Neural progenitor cell (in vitro differentiated cells): Measurements from ENCODE around the gene SPOCK1. TPM values are rescaled to one million over a fixed set of nuclear protein-coding genes. Genes with fewer than 3 reads are reported as not detected.

Source experiments
- DNase-seq: peaks from one replicate; pipeline ENCODE4 v3.0.0-alpha.2; 2016; ENCODE audit warnings: low spot score
- H2AFZ ChIP-seq: fragments of 200-600 bp; sonication (generic); replicated peaks from 2 replicates; pipeline ENCODE4 v1.6.1; 2016; ENCODE audit warnings: antibody characterized with exemption
- H3F3A ChIP-seq: fragments of 200-600 bp; sonication (generic); 2 replicates; pipeline ENCODE4 v1.6.1; 2016; ENCODE audit warnings: antibody characterized with exemption, low read depth
- H3K27ac ChIP-seq: fragments of 200-600 bp; sonication (generic); 2 replicates; pipeline ENCODE4 v1.5.1; 2016; ENCODE audit warnings: mild to moderate bottlenecking
- H3K27me3 ChIP-seq: fragments of 200-600 bp; sonication (generic); 2 replicates; pipeline ENCODE4 v1.6.1; 2016; ENCODE audit warnings: mild to moderate bottlenecking, moderate library complexity
- H3K36me3 ChIP-seq: fragments of 200-600 bp; sonication (generic); 2 replicates; pipeline ENCODE4 v1.5.1; 2016
- H3K4me1 ChIP-seq: fragments of 200-600 bp; sonication (generic); 2 replicates; pipeline ENCODE4 v1.6.1; 2016; ENCODE audit warnings: mixed run types
- H3K4me2 ChIP-seq: fragments of 200-600 bp; sonication (generic); 2 replicates; pipeline ENCODE4 v1.6.1; 2016
- H3K4me3 ChIP-seq: fragments of 200-600 bp; sonication (generic); 2 replicates; pipeline ENCODE4 v1.5.1; 2016
- H3K79me2 ChIP-seq: fragments of 200-600 bp; sonication (generic); 2 replicates; pipeline ENCODE4 v1.6.1; 2016; ENCODE audit warnings: low read depth
- H3K9ac ChIP-seq: fragments of 200-600 bp; sonication (generic); 2 replicates; pipeline ENCODE4 v1.6.1; 2016
- H3K9me3 ChIP-seq: fragments of 200-600 bp; sonication (generic); 2 replicates; pipeline ENCODE4 v1.5.1; 2016; ENCODE audit warnings: low read depth
- H4K20me1 ChIP-seq: fragments of 200-600 bp; sonication (generic); 2 replicates; pipeline ENCODE4 v1.6.1; 2016; ENCODE audit warnings: low read depth
- H3K27ac Mint-ChIP-seq: 3 replicates; pipeline ENCODE4 v1.8.0; 2021; ENCODE audit warnings: mixed read lengths
- H3K27me3 Mint-ChIP-seq: 2 replicates; pipeline ENCODE4 v1.8.0; 2022; ENCODE audit warnings: low read depth, mild to moderate bottlenecking, inconsistent platforms, moderate library complexity, mixed read lengths; ENCODE audit not compliant: insufficient read depth
- H3K36me3 Mint-ChIP-seq: 3 replicates; pipeline ENCODE4 v1.8.0; 2021; ENCODE audit warnings: mixed read lengths
- H3K4me1 Mint-ChIP-seq: 3 replicates; pipeline ENCODE4 v1.8.0; 2021; ENCODE audit warnings: mixed read lengths
- H3K4me3 Mint-ChIP-seq: 3 replicates; pipeline ENCODE4 v1.8.0; 2021; ENCODE audit warnings: mild to moderate bottlenecking, moderate library complexity, mixed read lengths
- H3K9me3 Mint-ChIP-seq: 3 replicates; pipeline ENCODE4 v1.8.0; 2020; ENCODE audit warnings: mixed read lengths
- CTCF ChIP-seq: fragments of 200-600 bp; sonication (generic); IDR thresholded peaks from 2 replicates; pipeline ENCODE4 v1.5.1; 2017; ENCODE audit warnings: antibody characterized with exemption, mild to moderate bottlenecking
- EZH2 ChIP-seq: fragments of 200-600 bp; sonication (generic); IDR thresholded peaks from 2 replicates; pipeline ENCODE4 v1.6.1; 2017; ENCODE audit warnings: antibody characterized with exemption, mild to moderate bottlenecking, moderate library complexity
- EZH2phosphoT487 ChIP-seq: fragments of 200-600 bp; sonication (generic); IDR thresholded peaks from 2 replicates; pipeline ENCODE4 v1.6.1; 2017; ENCODE audit warnings: antibody characterized with exemption
- total RNA-seq: library from RNA; depleted of rRNA; stranded (reverse); fragments of >200 nt; gene quantifications from 2 replicates; pipeline ENCODE4 v1.2.3, GENCODE V29; 2015; ENCODE audit warnings: low replicate concordance

SPOCK1 gene
- total RNA-seq, 1 donor from 2014 or later, result 6.9 TPM

GRCh38 chr5:137192293-137192743 lies 306.8 kb downstream of the SPOCK1 start:
- Mint-ChIP-seq H3K4me3 (no peak overlapping the region), H3K9me3 (no peaks in the 10 kb centered on the region), H3K36me3 (no peaks in the 10 kb centered on the region), H3K27ac (no peak overlapping the region), H3K4me1 (no peaks in the 10 kb centered on the region), H3K27me3 (peaks cover 4% of the 10 kb centered on the region)
- H3K4me1 ChIP-seq, result no peaks in the 10 kb centered on the region
- DNase-seq, result no peak
- H3K36me3 ChIP-seq, result no peaks in the 10 kb centered on the region
- no peak overlapping the region for H3K4me3 ChIP-seq
- no peak overlapping the region for H3K9ac ChIP-seq
- no peak overlapping the region for H2AFZ ChIP-seq
- H3F3A ChIP-seq, result no peaks in the 10 kb centered on the region
- no peak for TF ChIP-seq EZH2
- TF ChIP-seq EZH2phosphoT487, result no peak
- TF ChIP-seq CTCF, result no peak
- no peaks in the 10 kb centered on the region for H3K27me3 ChIP-seq
- no peaks in the 10 kb centered on the region for H3K79me2 ChIP-seq
- H3K27ac ChIP-seq, result no peak overlapping the region
- H3K9me3 ChIP-seq, result no peaks in the 10 kb centered on the region
- no peak overlapping the region for H3K4me2 ChIP-seq
- H4K20me1 ChIP-seq, result no peaks in the 10 kb centered on the region

DNA sequence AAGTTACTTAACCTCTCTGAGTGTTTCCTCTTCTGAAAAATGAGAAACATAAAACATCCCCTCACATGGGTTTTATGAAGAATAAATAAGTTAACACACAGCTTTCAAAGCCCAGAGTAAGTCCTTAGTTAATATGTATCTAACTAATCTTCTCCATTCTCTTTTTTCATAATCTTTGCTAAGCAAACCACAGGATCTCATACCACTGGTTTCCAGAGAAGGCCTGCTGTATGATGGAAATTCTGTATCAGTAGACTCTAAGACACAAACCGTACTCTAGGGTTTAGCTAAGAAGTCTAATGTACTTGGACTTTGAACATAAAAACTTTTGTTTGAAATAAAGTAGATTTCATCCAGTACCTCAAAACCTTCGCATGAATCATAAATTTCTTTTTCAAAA lies 307.9 kb downstream of the SPOCK1 start:
- no peaks in the 10 kb centered on the region for H4K20me1 ChIP-seq
- no peaks in the 10 kb centered on the region for H3K36me3 Mint-ChIP-seq
- H3K27ac Mint-ChIP-seq, result no peak overlapping the region
- H3K27ac ChIP-seq, result no peak overlapping the region
- H3K9ac ChIP-seq, result no peak overlapping the region
- no peak overlapping the region for H3K4me3 ChIP-seq
- TF ChIP-seq EZH2phosphoT487 (no peak), EZH2 (no peak), CTCF (no peak)
- no peaks in the 10 kb centered on the region for H3K4me1 ChIP-seq
- peaks cover 4% of the 10 kb centered on the region for H3K27me3 Mint-ChIP-seq
- no peaks in the 10 kb centered on the region for H3K79me2 ChIP-seq
- no peaks in the 10 kb centered on the region for H3K9me3 Mint-ChIP-seq
- no peaks in the 10 kb centered on the region for H3F3A ChIP-seq
- peaks cover 3% of the 10 kb centered on the region for H3K4me1 Mint-ChIP-seq
- H3K36me3 ChIP-seq, result no peaks in the 10 kb centered on the region
- H3K27me3 ChIP-seq, result no peaks in the 10 kb centered on the region
- no peak overlapping the region for H3K4me3 Mint-ChIP-seq
- H2AFZ ChIP-seq, result no peak overlapping the region
- DNase-seq, result no peak
- no peak overlapping the region for H3K4me2 ChIP-seq
- no peaks in the 10 kb centered on the region for H3K9me3 ChIP-seq

GRCh38 chr5:137190441-137190840 lies 308.7 kb downstream of the SPOCK1 start:
- H3K4me3 ChIP-seq, result no peak overlapping the region
- H3K4me1 Mint-ChIP-seq, result peaks cover 3% of the 10 kb centered on the region
- no peak overlapping the region for H3K4me3 Mint-ChIP-seq
- H3K9me3 Mint-ChIP-seq, result no peaks in the 10 kb centered on the region
- H3K36me3 ChIP-seq, result no peaks in the 10 kb centered on the region
- no peak overlapping the region for H2AFZ ChIP-seq
- TF ChIP-seq EZH2, result no peak
- no peak for TF ChIP-seq EZH2phosphoT487
- TF ChIP-seq CTCF, result no peak
- DNase-seq, result no peak
- no peak overlapping the region for H3K4me2 ChIP-seq
- H3K4me1 ChIP-seq, result no peaks in the 10 kb centered on the region
- no peaks in the 10 kb centered on the region for H3K9me3 ChIP-seq
- no peak overlapping the region for H3K27ac ChIP-seq
- no peaks in the 10 kb centered on the region for H3K27me3 ChIP-seq
- no peaks in the 10 kb centered on the region for H3F3A ChIP-seq
- no peak overlapping the region for H3K27ac Mint-ChIP-seq
- H3K36me3 Mint-ChIP-seq, result no peaks in the 10 kb centered on the region
- H3K27me3 Mint-ChIP-seq, result peaks cover 4% of the 10 kb centered on the region
- H3K79me2 ChIP-seq, result no peaks in the 10 kb centered on the region
- no peaks in the 10 kb centered on the region for H4K20me1 ChIP-seq
- H3K9ac ChIP-seq, result no peak overlapping the region
